DND-41 (cell line): ENCODE data around the gene TAPT1.

Experiments
- CTCF ChIP-seq: IDR thresholded peaks from 2 replicates; pipeline ENCODE4 v1.5.1; 2012; ENCODE audit warnings: borderline replicate concordance, low read length, moderate library complexity, mild to moderate bottlenecking; ENCODE audit not compliant: poor library complexity, severe bottlenecking; ENCODE audit errors: extremely low read depth
- EZH2 ChIP-seq: IDR thresholded peaks from 3 replicates; pipeline ENCODE4 v1.6.1; 2012; ENCODE audit warnings: borderline replicate concordance, low read depth, mild to moderate bottlenecking, moderate library complexity, low read length, inconsistent platforms; ENCODE audit not compliant: severe bottlenecking

- TF ChIP-seq EZH2, result no peak
- no peak for TF ChIP-seq CTCF
These were observed 102.8 kb downstream of the TAPT1 start for GRCh38 chr4:16123356-16124084.
